HG03521 (cell line): ENCODE results near the gene LRIT2.
A peak's percentile ranks its signal among the peaks of the same experiment; 100 is the strongest.

Experiments used
- ATAC-seq: cut with Tn5 transposase; IDR thresholded peaks from one replicate; pipeline ENCODE4 v1.9.1; 2021; ENCODE audit warnings: mild to moderate bottlenecking, moderate library complexity; ENCODE audit not compliant: unreplicated experiment

LRIT2 gene

GRCh38 chr10:84225427-84226173 lies at the start of gene LRIT2:
Gene LRIT2 (minus strand): TSS chr10:84225544. CDS start chr10:84225520, 24 bp downstream.
- no peak for ATAC-seq

GRCh38 chr10:84270708-84271107 lies 45.4 kb upstream of the LRIT2 start:
- ATAC-seq: no peak

- ATAC-seq: no peak
Observed at GRCh38 chr10:84269773-84270172, 44.4 kb upstream of the LRIT2 start.

DNA sequence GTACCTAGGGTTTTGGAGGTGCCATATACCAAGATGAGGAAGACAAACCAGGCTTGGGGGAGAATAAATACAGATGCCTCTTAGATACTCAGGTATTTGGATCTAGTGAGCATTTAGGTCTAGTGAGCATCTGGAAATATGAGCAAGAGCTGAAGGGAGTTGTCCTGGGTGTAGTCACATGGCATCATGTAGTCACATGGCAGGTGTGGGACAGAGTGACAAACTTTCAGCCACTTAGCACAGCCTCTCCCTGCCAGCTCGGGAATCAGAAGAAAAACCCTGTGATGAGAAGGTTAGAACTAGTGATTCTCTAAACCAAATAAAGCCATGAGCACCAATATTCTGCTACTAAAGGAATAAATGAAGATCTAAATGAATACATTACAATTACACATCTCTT lies 43.8 kb upstream of the LRIT2 start:
- no peak for ATAC-seq

DNA sequence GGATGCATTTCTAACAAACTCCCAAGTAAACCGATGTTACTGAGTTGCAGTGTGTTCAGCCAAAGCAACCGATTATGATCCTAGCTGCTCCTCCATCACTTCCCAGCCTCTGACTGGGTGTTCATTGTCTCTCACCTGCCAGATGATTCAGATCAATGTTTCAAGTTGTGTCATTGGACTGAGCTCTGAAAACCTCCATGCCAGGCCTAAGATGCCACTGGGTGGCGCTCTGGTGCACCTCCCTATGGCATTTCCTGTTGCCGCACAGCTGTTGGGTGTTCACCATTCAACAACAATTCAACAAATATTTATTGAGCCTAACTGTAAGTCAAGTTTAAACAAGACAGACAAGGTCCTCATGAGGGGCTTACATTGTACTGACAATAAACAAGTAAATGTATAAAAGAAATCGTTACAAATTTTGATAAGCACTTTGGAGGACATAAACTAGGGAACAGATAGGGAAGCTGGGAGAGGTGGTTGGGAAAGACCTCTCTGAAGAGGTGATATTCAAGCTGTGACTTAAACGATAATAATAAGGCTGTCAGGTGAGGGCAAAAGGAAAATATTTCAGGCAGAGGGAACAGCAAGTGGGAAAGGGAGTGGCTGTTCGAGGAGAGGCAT lies 42.3 kb upstream of the LRIT2 start:
- no peak for ATAC-seq

DNA sequence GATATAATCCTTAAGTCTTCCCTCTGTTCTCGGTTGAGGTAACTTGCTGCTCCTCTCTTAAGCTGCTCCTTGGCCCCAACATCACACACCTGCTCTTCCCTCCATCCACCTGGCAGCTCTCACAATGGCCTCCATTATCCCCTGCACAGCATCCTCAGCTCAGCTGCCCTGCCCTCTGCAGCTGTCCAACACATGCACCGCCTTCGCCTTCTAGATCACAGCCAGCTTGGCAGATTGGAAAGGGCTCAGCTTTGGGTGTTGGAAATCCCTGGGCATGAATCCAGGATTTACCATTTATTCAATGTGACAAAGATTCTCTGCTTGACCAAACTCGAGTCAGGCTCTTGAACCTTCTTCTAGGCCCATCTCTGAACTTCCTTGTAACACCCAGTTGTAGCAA lies 40.1 kb upstream of the LRIT2 start:
- no peak for ATAC-seq

DNA sequence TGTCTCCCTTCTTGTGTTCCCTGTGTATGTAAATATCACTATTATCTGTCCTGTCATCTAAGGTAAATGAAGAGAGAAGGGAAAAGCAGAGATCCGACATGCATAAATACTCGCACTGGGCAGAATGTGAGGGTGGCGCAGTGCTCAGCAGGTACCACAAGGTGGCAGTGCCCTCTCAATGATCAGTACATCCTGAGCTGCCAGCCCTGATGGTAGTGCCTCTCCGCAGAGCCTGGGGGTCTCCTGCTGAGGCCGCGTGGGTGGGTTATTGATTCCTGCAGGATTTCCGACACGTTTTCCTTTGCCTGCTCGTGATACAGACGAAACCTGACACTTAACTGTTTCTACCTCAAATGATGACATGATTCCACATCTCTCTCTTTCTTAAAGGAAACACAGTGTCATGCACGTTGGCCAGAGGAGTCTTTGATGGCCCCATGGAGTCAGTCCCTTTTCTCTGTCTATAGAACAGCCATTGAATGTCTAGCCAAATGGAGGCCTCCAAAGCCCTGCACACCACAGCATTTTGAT lies 39.3 kb upstream of the LRIT2 start:
- peak; percentile 95 for ATAC-seq

- no peak for ATAC-seq
Observed at GRCh38 chr10:84263716-84264115, 38.4 kb upstream of the LRIT2 start.

DNA sequence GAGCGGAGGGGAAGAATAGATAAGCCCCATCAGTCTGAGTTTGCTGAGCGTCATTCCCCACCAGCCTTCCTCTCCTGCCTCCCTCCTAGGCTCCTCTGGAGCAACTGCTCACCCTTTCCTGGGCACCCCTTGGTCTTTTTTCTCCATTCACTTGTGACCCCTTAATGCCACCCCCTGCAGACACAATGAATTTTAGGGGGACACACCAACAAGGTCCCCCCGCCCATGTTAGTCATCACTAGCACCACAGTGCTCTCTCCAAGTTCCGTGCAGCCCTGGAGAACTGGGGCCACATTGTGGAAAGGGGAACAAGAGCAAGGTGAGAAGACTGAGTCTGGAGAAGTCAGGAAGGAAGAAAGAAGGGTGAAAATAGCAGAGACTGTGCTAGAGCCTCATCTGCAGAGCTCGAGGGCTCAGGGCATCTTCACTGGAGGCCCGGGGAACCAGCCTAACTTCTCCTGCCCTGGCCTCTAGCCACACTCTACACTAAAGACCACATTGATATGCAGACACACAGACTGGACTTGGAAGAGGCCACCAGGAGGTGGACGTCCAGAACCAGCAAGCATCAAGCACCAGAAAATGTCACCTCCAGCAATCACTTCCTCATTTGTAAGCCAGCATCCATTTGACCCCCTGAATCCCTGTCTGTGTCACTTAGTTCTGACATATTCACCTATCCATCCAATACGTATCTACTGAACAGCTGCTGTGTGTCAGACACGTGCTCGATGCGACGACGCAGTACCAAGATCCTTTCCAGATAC lies 37.0 kb upstream of the LRIT2 start:
- ATAC-seq: no peak

DNA sequence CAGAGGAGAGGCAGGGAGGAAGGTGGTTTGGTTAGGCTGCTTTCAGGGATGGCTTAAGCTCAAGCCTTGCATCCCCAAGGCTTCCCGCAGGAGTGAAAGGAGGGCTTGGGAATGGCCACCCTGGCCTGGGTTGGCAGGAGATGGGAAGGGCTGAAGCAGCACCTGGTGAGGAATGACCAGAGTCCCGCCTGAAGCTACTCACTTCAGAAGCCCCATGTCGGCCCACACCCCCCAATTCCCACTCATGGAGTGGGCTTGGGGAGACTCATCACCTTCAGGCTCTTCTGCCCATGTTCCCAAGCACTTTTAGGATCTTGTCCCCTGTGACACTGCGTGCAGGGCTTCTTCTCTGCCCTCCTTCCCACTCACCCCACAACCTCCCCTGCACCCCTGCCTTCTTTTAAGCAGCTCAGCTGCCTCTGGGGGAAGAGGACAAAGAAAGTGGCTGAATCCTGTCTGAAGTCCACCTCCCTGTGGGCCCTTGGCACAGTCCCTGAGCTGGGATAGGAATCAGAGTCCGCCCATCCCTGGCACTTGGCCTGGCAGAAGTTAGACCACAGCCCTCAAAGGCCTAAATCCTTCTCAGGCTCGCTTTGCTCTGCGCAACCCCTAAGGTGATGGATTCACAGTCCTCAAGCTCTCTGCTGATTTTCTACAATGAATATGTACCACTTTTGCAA lies 36.0 kb upstream of the LRIT2 start:
- no peak for ATAC-seq

DNA sequence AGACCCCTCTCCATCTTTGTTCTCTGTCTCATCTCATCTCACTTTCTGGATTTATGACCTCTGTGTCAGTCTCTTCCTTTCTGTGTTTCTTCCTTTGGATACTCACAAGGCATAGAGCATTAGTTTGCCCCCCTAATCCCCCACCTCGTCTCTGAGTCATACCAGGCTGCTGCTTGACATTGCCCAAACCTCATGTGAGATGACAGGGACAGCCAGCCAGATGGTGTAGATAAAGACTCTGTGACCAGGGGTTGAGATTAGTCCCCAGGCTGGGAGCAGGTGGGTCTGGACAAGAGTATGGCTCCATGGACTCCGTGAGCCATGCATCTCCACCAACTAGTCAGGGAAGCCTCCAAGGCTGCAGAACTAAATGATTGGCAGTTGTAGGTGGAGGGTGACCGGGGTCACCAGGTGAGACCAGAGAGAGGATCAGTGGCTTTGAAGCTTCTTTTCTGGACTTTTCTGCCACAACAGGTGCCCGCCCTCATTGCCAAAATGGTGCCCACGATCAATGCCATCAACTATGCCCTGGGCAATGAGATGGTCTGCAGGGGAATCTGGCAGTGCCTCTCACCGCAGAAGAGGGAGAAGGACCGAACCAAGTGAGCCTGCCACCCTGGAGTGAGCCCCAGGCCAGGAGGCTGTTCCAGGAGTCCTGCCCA lies 32.8 kb upstream of the LRIT2 start:
- ATAC-seq: no peak

- ATAC-seq: no peak
Observed at GRCh38 chr10:84257343-84258020, 32.1 kb upstream of the LRIT2 start.

- no peak for ATAC-seq
Observed at GRCh38 chr10:84256510-84257342, 31.4 kb upstream of the LRIT2 start.

GRCh38 chr10:84254552-84255478 lies 29.5 kb upstream of the LRIT2 start:
- ATAC-seq: no peak

DNA sequence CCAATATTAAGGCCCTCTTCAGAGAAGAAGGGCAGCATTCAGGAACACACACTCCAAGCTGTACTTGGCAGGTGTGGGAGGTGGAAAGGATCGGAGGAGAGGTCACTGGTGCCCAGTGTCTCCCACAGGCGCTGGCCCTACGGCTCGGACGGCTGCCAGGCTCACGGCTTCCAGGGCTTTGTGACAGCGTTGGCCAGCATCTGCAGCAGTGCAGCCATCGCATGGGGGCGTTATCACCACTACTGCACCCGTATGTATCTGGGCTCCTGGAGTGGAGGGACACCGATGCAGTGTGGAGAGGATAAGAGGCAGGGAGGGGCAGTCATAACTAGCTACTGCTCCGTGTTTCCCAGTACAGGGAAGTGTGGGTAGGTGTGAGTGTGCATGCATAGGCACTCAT lies 23.4 kb upstream of the LRIT2 start:
- ATAC-seq: no peak

GRCh38 chr10:84247496-84247895 lies 22.2 kb upstream of the LRIT2 start:
- ATAC-seq: no peak

GRCh38 chr10:84244651-84245270 lies 19.4 kb upstream of the LRIT2 start, which contains the start of gene RGR:
Gene RGR (plus strand): TSS chr10:84245053. CDS start chr10:84245091, 38 bp downstream.
- no peak for ATAC-seq
